DND-41 (cell line): ENCODE results near the gene INTS13.

Source experiments
- CTCF ChIP-seq: IDR thresholded peaks from 2 replicates; pipeline ENCODE4 v1.5.1; 2012; ENCODE audit warnings: borderline replicate concordance, low read length, moderate library complexity, mild to moderate bottlenecking; ENCODE audit not compliant: poor library complexity, severe bottlenecking; ENCODE audit errors: extremely low read depth
- EZH2 ChIP-seq: IDR thresholded peaks from 3 replicates; pipeline ENCODE4 v1.6.1; 2012; ENCODE audit warnings: borderline replicate concordance, low read depth, mild to moderate bottlenecking, moderate library complexity, low read length, inconsistent platforms; ENCODE audit not compliant: severe bottlenecking

DNA sequence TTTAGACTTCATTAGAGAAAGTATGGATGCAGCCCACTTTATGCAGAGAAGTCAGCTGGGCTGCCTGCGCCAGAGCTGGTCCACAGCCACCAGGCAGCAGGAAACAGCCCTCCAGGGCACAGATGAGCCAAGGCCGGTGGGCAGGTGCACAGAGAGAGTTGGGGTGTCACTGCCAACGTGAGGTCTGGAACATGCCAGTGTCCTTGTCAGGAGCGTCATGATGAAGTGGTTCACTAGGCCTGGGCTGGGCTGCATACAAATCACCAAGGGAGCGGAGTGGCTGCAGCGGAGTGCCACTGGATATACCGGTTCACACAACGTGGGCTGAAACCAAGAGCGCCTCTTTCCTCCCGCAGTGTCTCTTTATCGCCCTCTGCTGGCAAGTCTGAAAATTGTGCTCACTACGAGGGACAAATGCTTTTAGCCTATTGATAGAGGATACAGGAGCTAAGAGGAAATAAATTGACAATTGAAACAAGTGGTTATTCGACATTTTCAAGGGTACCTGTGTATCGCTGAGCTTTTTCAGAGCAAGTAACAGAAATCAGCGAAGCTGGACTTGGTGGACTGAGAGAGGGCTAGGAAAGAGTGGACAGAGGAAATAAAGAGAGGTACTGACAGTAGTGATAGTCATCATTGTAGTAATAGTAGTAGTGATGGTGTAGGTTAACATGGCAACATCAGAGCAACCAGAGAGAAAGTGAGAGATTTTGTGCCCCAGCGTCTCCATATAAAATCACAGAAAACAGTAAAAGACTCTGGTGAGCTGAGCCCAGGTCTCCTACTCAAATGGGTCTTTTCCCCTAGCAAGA, 52.8 kb downstream of the INTS13 start:
- no peak for TF ChIP-seq EZH2
- peak; percentile 97 for TF ChIP-seq CTCF
